ENCODE data around the gene PTPRH. TPM values are rescaled to one million over a fixed set of nuclear protein-coding genes. Genes with fewer than 3 reads are reported as not detected.

PTPRH gene
- polyA plus RNA-seq, 1 donor (not counting 4 experiments of a cell fraction or from before 2014, with no cell fraction given) = 0.17 TPM

DNA sequence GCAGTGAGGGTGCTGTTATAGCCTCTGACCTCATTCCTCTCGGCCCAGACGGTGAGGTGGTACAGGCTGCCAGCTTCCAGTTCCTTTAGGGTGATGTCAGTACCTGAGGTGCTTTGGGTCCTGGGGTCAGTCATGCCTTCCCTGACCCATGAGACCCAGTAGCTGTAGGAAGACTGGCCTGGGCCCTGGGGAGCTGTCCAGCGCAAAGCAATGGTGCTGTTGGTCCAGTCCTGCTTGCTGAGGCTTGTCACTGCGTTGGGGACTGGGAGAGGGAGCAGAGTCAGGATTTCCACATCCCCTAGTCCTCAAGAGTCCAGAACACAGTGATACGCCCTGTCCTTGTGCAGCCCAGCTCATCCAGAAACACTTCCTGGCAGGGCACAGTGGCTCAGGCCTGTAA is 10.7 kb downstream of the PTPRH start:
- Histone ChIP-seq H3K9me1 (ENCODE audit: control insufficient read depth, extremely low read depth, insufficient read depth, low read length) (no peaks in the 10 kb centered on the region), H3K27me3 (ENCODE audit: control insufficient read depth, extremely low read depth, insufficient read depth, low read length) (no peaks in the 10 kb centered on the region), H3K4me3 (ENCODE audit: control insufficient read depth in 2 of 3, extremely low read depth in 1 of 3, insufficient read depth in 2 of 3, low read depth in 1 of 3, low read length in 3 of 3) (no peak overlapping the region), H3K27ac (ENCODE audit: control insufficient read depth, insufficient read depth, low read length) (no peak overlapping the region), H2AFZ (ENCODE audit: control insufficient read depth, low read length) (no peak overlapping the region), H3K4me2 (ENCODE audit: control insufficient read depth, extremely low read depth, insufficient read depth, low read depth, low read length) (no peak overlapping the region), H4K20me1 (ENCODE audit: control insufficient read depth, extremely low read depth, insufficient read depth, low read length) (no peaks in the 10 kb centered on the region), H3K9ac (ENCODE audit: control insufficient read depth, extremely low read depth, insufficient read depth, low read length) (no peak overlapping the region), H3K4me1 (ENCODE audit: control insufficient read depth, extremely low read depth, insufficient read depth, low read length) (no peaks in the 10 kb centered on the region), H3K36me3 (ENCODE audit: control insufficient read depth in 2 of 2, extremely low read depth in 1 of 2, insufficient read depth in 2 of 2, low read length in 2 of 2) (no peaks in the 10 kb centered on the region), H3K9me3 (ENCODE audit: control insufficient read depth, low read depth, low read length) (no peaks in the 10 kb centered on the region), H3K79me2 (ENCODE audit: control insufficient read depth, insufficient read depth, low read length) (no peaks in the 10 kb centered on the region)
- FAIRE-seq (no peak), DNase-seq (ENCODE audit: low read depth, low spot score) (no peak)
- dilution Hi-C loops (cut with MboI; ENCODE audit: extremely low pct_ligation_motif_present, low sequenced_read_pairs) = no loop called here
- no peak for TF ChIP-seq EZH2 (IDR thresholded peaks at IDR 0.05; ENCODE audit: low read length)
- TF ChIP-seq, protein P1, sequence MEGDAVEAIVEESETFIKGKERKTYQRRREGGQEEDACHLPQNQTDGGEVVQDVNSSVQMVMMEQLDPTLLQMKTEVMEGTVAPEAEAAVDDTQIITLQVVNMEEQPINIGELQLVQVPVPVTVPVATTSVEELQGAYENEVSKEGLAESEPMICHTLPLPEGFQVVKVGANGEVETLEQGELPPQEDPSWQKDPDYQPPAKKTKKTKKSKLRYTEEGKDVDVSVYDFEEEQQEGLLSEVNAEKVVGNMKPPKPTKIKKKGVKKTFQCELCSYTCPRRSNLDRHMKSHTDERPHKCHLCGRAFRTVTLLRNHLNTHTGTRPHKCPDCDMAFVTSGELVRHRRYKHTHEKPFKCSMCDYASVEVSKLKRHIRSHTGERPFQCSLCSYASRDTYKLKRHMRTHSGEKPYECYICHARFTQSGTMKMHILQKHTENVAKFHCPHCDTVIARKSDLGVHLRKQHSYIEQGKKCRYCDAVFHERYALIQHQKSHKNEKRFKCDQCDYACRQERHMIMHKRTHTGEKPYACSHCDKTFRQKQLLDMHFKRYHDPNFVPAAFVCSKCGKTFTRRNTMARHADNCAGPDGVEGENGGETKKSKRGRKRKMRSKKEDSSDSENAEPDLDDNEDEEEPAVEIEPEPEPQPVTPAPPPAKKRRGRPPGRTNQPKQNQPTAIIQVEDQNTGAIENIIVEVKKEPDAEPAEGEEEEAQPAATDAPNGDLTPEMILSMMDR (optimal IDR thresholded peaks at IDR 0.05 in 1 of 3, IDR thresholded peaks at IDR 0.05 in 1 of 3, conservative IDR thresholded peaks at IDR 0.05 in 1 of 3; ENCODE audit: extremely low read depth in 1 of 3, insufficient read depth in 2 of 3, low read length in 3 of 3) = no peak

- H3K36me3 ChIP-seq (ENCODE audit: control insufficient read depth in 2 of 2, extremely low read depth in 1 of 2, insufficient read depth in 2 of 2, low read length in 2 of 2) = no peaks in the 10 kb centered on the region
- DNase-seq (ENCODE audit: low read depth, low spot score) (no peak), FAIRE-seq (no peak)
- no peaks in the 10 kb centered on the region for H3K4me1 ChIP-seq (ENCODE audit: control insufficient read depth, extremely low read depth, insufficient read depth, low read length)
- dilution Hi-C loops (cut with MboI; ENCODE audit: extremely low pct_ligation_motif_present, low sequenced_read_pairs) = no loop called here
- H3K9me3 ChIP-seq (ENCODE audit: control insufficient read depth, low read depth, low read length) = no peaks in the 10 kb centered on the region
- no peak overlapping the region for H3K27ac ChIP-seq (ENCODE audit: control insufficient read depth, insufficient read depth, low read length)
- no peak overlapping the region for H3K9ac ChIP-seq (ENCODE audit: control insufficient read depth, extremely low read depth, insufficient read depth, low read length)
- H3K79me2 ChIP-seq (ENCODE audit: control insufficient read depth, insufficient read depth, low read length) = no peaks in the 10 kb centered on the region
- TF ChIP-seq EZH2 (IDR thresholded peaks at IDR 0.05; ENCODE audit: low read length) = no peak
- TF ChIP-seq, protein P1 (optimal IDR thresholded peaks at IDR 0.05 in 1 of 3, IDR thresholded peaks at IDR 0.05 in 1 of 3, conservative IDR thresholded peaks at IDR 0.05 in 1 of 3; ENCODE audit: extremely low read depth in 1 of 3, insufficient read depth in 2 of 3, low read length in 3 of 3) = no peak
- H4K20me1 ChIP-seq (ENCODE audit: control insufficient read depth, extremely low read depth, insufficient read depth, low read length) = no peaks in the 10 kb centered on the region
- no peaks in the 10 kb centered on the region for H3K9me1 ChIP-seq (ENCODE audit: control insufficient read depth, extremely low read depth, insufficient read depth, low read length)
- H3K4me3 ChIP-seq (ENCODE audit: control insufficient read depth in 2 of 3, extremely low read depth in 1 of 3, insufficient read depth in 2 of 3, low read depth in 1 of 3, low read length in 3 of 3) = no peak overlapping the region
- H3K27me3 ChIP-seq (ENCODE audit: control insufficient read depth, extremely low read depth, insufficient read depth, low read length) = no peaks in the 10 kb centered on the region
- H3K4me2 ChIP-seq (ENCODE audit: control insufficient read depth, extremely low read depth, insufficient read depth, low read depth, low read length) = no peak overlapping the region
- no peak overlapping the region for H2AFZ ChIP-seq (ENCODE audit: control insufficient read depth, low read length)
These were observed 11.8 kb downstream of the PTPRH start for GRCh38 chr19:55197528-55197927.
